COLO829 (cell line): ENCODE results near the gene ODAD3.
"Not testable (repeated sequence)": the region's sequence is repeated elsewhere in the genome, so short reads cannot be mapped to it uniquely, and the experiment has no call there.

Experiments used
- DNase-seq: peaks from one replicate; pipeline ENCODE4 v3.0.0; 2012; ENCODE audit warnings: low spot score

ODAD3 gene

GRCh38 chr19:11460207-11460606 lies 25.3 kb upstream of the ODAD3 start:
- DNase-seq = no peak

GRCh38 chr19:11458912-11459311 lies 24.0 kb upstream of the ODAD3 start:
- not testable (repeated sequence) for DNase-seq

- DNase-seq = no peak
These were observed 23.4 kb upstream of the ODAD3 start for GRCh38 chr19:11458236-11458900.

- DNase-seq = no peak
These were observed 22.9 kb upstream of the ODAD3 start for GRCh38 chr19:11457831-11458230.

- no peak for DNase-seq
These were observed 22.2 kb upstream of the ODAD3 start for GRCh38 chr19:11457115-11457514.

- DNase-seq = no peak
These were observed 21.7 kb upstream of the ODAD3 start for GRCh38 chr19:11456659-11457058.

GRCh38 chr19:11455233-11455554 lies 20.3 kb upstream of the ODAD3 start:
- not testable (repeated sequence) for DNase-seq

- DNase-seq = no peak
These were observed 18.8 kb upstream of the ODAD3 start for GRCh38 chr19:11453468-11454341.

GRCh38 chr19:11452620-11453310 lies 17.8 kb upstream of the ODAD3 start:
- DNase-seq = no peak

GRCh38 chr19:11451871-11452619 lies 17.1 kb upstream of the ODAD3 start:
- DNase-seq = peak; percentile 67

GRCh38 chr19:11451327-11451870 lies 16.5 kb upstream of the ODAD3 start:
- no peak for DNase-seq

- DNase-seq = no peak
These were observed 15.8 kb upstream of the ODAD3 start for GRCh38 chr19:11450570-11451326.

GRCh38 chr19:11448923-11449554 lies 14.1 kb upstream of the ODAD3 start:
- DNase-seq = no peak

GRCh38 chr19:11448410-11448809 lies 13.5 kb upstream of the ODAD3 start:
- no peak for DNase-seq

GRCh38 chr19:11447347-11448262 lies 12.7 kb upstream of the ODAD3 start:
- DNase-seq = no peak

GRCh38 chr19:11446652-11447301 lies 11.9 kb upstream of the ODAD3 start:
- DNase-seq = no peak

- no peak for DNase-seq
These were observed 11.3 kb upstream of the ODAD3 start for GRCh38 chr19:11446271-11446651.

GRCh38 chr19:11445141-11445540 lies 10.2 kb upstream of the ODAD3 start:
- DNase-seq = no peak

GRCh38 chr19:11444059-11444458 lies 9.1 kb upstream of the ODAD3 start:
- DNase-seq = no peak
